OCI-LY7 (cell line): ENCODE results near the gene PDE3B. TPM values are rescaled to one million over a fixed set of nuclear protein-coding genes. Genes with fewer than 3 reads are reported as not detected.

Experiments
- BruUV-seq: library from RNA; stranded (reverse); fragments of 400-500 nt; replicated peaks from 2 replicates; lab custom pipeline; 2021; lab: Mats Ljungman, UMichigan
- CTCF ChIA-PET: fragments of 300-600 bp; sonication (Branson Sonifier 250); formaldehyde crosslinking; loops from one replicate; lab custom pipeline; 2022; ENCODE audit warnings: antibody characterized with exemption; ENCODE audit not compliant: unreplicated experiment; lab: Charles Lee
- POLR2A ChIA-PET: fragments of 300-600 bp; sonication (Branson Sonifier 250); formaldehyde crosslinking; loops from one replicate; lab custom pipeline; 2022; ENCODE audit warnings: antibody characterized with exemption; lab: Charles Lee
- DNase-seq: peaks from one replicate; pipeline ENCODE4 v3.0.0-alpha.2; 2015; ENCODE audit warnings: low spot score
- H2AFZ ChIP-seq: fragments of 200-600 bp; sonication (generic), shearing (Covaris generic); 2 replicates; pipeline ENCODE4 v1.6.1; 2014; ENCODE audit warnings: mild to moderate bottlenecking, antibody characterized with exemption, low read length, moderate library complexity
- H3K27ac ChIP-seq: fragments of 200-600 bp; sonication (generic); 2 replicates; pipeline ENCODE4 v1.5.1; 2014; ENCODE audit warnings: mixed run types, low read depth, mild to moderate bottlenecking, moderate library complexity, low read length, inconsistent platforms; ENCODE audit not compliant: poor library complexity, severe bottlenecking
- H3K36me3 ChIP-seq: fragments of 200-600 bp; sonication (generic); 2 replicates; pipeline ENCODE4 v1.6.1; 2014; ENCODE audit warnings: mild to moderate bottlenecking, antibody characterized with exemption, low read length, moderate library complexity, mixed read lengths; ENCODE audit not compliant: insufficient read depth
- H3K4me1 ChIP-seq: fragments of 200-600 bp; sonication (generic); 2 replicates; pipeline ENCODE4 v1.5.1; 2014; ENCODE audit warnings: mild to moderate bottlenecking, low read length; ENCODE audit not compliant: insufficient read depth, poor library complexity, severe bottlenecking
- H3K4me2 ChIP-seq: fragments of 200-600 bp; sonication (generic); 2 replicates; pipeline ENCODE4 v1.6.1; 2014; ENCODE audit warnings: mild to moderate bottlenecking, low read length
- H3K4me3 ChIP-seq: fragments of 200-600 bp; sonication (generic); 2 replicates; pipeline ENCODE4 v1.5.1; 2014; ENCODE audit warnings: mild to moderate bottlenecking, low read depth, low read length; ENCODE audit not compliant: poor library complexity, severe bottlenecking
- H3K79me2 ChIP-seq: fragments of 200-600 bp; sonication (generic); 2 replicates; pipeline ENCODE4 v1.6.1; 2016; ENCODE audit warnings: low read depth, mild to moderate bottlenecking, low read length, moderate library complexity, mixed read lengths; ENCODE audit not compliant: insufficient read depth
- H3K9me2 ChIP-seq: fragments of 200-600 bp; sonication (generic); 2 replicates; pipeline ENCODE4 v1.6.1; 2016; ENCODE audit warnings: mild to moderate bottlenecking, low read length, mixed read lengths; ENCODE audit not compliant: insufficient read depth
- H3K9me3 ChIP-seq: fragments of 200-600 bp; sonication (generic); 2 replicates; pipeline ENCODE4 v1.6.1; 2014; ENCODE audit warnings: mild to moderate bottlenecking, mixed run types, low read length, mixed read lengths
- H4K20me1 ChIP-seq: fragments of 200-600 bp; sonication (generic); 2 replicates; pipeline ENCODE4 v1.6.1; 2014; ENCODE audit warnings: mild to moderate bottlenecking, antibody characterized with exemption, low read length, moderate library complexity, mixed read lengths; ENCODE audit not compliant: insufficient read depth
- CTCF ChIP-seq: fragments of 200-600 bp; sonication (generic); conservative IDR thresholded peaks from 2 replicates; pipeline ENCODE4 v1.5.1; 2014; ENCODE audit warnings: mild to moderate bottlenecking, antibody characterized with exemption, low read length, moderate library complexity, mixed read lengths
- EZH2phosphoT487 ChIP-seq: fragments of 200-600 bp; sonication (generic); IDR thresholded peaks from 2 replicates; pipeline ENCODE4 v1.6.1; 2018; ENCODE audit warnings: low read depth, borderline replicate concordance, mild to moderate bottlenecking, mixed run types, antibody characterized with exemption, low read length, moderate library complexity, mixed read lengths
- intact Hi-C: fragments of 100-400 bp; cut with micrococcal nuclease; formaldehyde crosslinking; loops from one replicate; pipeline ENCODE4 v1.10.0; 2022; ENCODE audit not compliant: unreplicated experiment
- total RNA-seq, 2 experiments: library from RNA; depleted of rRNA in 1 of 2; stranded (reverse); fragments of >200 nt in 1 of 2; shearing (Covaris generic) in 1 of 2; gene quantifications; 2 replicates each; pipeline ENCODE4 v1.2.3, GENCODE V29; 2014 to 2022

PDE3B gene
- total RNA-seq, 2 experiments from 2014 or later = not detected

- ChIA-PET CTCF (no interaction called here), POLR2A (interaction anchor here (0.6 kb wide), 2 partner anchors 636 to 1545 kb away, joined by 3 read pairs; no protein-coding TSS in a partner anchor)
- no TSS peak for BruUV-seq
- Histone ChIP-seq H3K4me1 (no peaks in the 10 kb centered on the region), H4K20me1 (no peaks in the 10 kb centered on the region), H3K4me3 (no peak overlapping the region), H3K27ac (no peak overlapping the region), H2AFZ (no peak overlapping the region), H3K9me2 (no peaks in the 10 kb centered on the region), H3K9me3 (no peaks in the 10 kb centered on the region), H3K36me3 (no peaks in the 10 kb centered on the region), H3K79me2 (no peaks in the 10 kb centered on the region), H3K4me2 (no peak overlapping the region)
- intact Hi-C loops = no loop called here
- no peak for DNase-seq
- TF ChIP-seq EZH2phosphoT487 = no peak
- no peak for TF ChIP-seq CTCF
These were observed 55.2 kb downstream of the PDE3B start for GRCh38 chr11:14698771-14699170.

GRCh38 chr11:14700593-14700992, 57.0 kb downstream of the PDE3B start:
- intact Hi-C loops = no loop called here
- no peak for TF ChIP-seq CTCF
- no peak for TF ChIP-seq EZH2phosphoT487
- no peaks in the 10 kb centered on the region for H3K36me3 ChIP-seq
- BruUV-seq = no TSS peak
- no peaks in the 10 kb centered on the region for H3K9me2 ChIP-seq
- no peaks in the 10 kb centered on the region for H3K4me1 ChIP-seq
- no peak overlapping the region for H3K4me2 ChIP-seq
- no peak overlapping the region for H3K4me3 ChIP-seq
- H3K27ac ChIP-seq = no peak overlapping the region
- no peaks in the 10 kb centered on the region for H3K9me3 ChIP-seq
- no peaks in the 10 kb centered on the region for H4K20me1 ChIP-seq
- H3K79me2 ChIP-seq = no peaks in the 10 kb centered on the region
- no peak overlapping the region for H2AFZ ChIP-seq
- ChIA-PET POLR2A (no interaction called here), CTCF (no interaction called here)
- no peak for DNase-seq

- no peaks in the 10 kb centered on the region for H3K9me2 ChIP-seq
- no peaks in the 10 kb centered on the region for H4K20me1 ChIP-seq
- no TSS peak for BruUV-seq
- no peaks in the 10 kb centered on the region for H3K79me2 ChIP-seq
- no peak for DNase-seq
- H3K27ac ChIP-seq = no peak overlapping the region
- TF ChIP-seq EZH2phosphoT487 (no peak), CTCF (no peak)
- H3K4me3 ChIP-seq = no peak overlapping the region
- H3K4me2 ChIP-seq = no peak overlapping the region
- H3K4me1 ChIP-seq = no peaks in the 10 kb centered on the region
- H2AFZ ChIP-seq = no peak overlapping the region
- no peaks in the 10 kb centered on the region for H3K9me3 ChIP-seq
- intact Hi-C loops = no loop called here
- H3K36me3 ChIP-seq = no peaks in the 10 kb centered on the region
- CTCF ChIA-PET = no interaction called here
- POLR2A ChIA-PET = no interaction called here
These were observed 59.2 kb downstream of the PDE3B start for GRCh38 chr11:14702760-14703159.
